HG03175 (cell line): ENCODE data around the gene ZNF485.
"Not testable (repeated sequence)": the region's sequence is repeated elsewhere in the genome, so short reads cannot be mapped to it uniquely, and the experiment has no call there.

Source experiments
- ATAC-seq: cut with Tn5 transposase; IDR thresholded peaks from one replicate; pipeline ENCODE4 v1.9.1; 2021; ENCODE audit warnings: mild to moderate bottlenecking, moderate library complexity; ENCODE audit not compliant: unreplicated experiment

ZNF485 gene

DNA sequence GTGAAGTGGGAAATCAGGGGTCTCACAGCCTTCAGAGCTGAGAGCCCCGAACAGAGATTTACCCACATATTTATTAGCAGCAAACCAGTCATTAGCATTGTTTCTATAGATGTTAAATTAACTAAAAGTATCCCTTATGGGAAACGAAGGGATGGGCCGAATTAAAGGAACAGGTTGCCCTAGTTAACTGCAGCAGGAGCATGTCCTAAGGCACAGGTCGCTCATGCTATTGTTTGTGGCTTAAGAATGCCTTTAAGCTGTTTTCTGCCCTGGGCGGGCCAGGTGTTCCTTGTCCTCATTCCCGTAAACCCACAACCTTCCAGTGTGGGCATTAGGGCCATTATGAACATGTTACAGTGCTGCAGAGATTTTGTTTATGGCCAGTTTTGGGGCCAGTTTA lies 4.7 kb upstream of the ZNF485 start:
- ATAC-seq = not testable (repeated sequence)

- ATAC-seq = peak; percentile 13
These were observed 352 bp upstream of the ZNF485 start for GRCh38 chr10:43605850-43606322.

DNA sequence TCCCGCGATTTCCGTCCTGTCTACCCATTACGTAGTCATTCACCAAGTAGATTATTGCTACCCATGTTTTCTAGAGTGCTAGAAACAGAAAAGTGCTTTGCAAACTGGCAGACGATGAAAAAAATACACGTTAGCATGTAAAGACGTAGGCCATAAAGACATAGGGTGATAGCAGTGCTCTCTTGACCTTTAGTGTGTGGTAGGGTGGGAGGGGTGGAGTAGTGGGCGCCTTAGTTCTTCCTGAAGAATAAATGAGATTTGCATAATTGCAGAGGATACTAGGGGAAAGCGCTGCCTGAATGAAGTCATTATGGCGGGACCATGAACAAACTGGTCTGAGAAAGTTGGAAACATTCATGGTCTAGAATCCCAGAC lies 948 bp downstream of the ZNF485 start:
- no peak for ATAC-seq

DNA sequence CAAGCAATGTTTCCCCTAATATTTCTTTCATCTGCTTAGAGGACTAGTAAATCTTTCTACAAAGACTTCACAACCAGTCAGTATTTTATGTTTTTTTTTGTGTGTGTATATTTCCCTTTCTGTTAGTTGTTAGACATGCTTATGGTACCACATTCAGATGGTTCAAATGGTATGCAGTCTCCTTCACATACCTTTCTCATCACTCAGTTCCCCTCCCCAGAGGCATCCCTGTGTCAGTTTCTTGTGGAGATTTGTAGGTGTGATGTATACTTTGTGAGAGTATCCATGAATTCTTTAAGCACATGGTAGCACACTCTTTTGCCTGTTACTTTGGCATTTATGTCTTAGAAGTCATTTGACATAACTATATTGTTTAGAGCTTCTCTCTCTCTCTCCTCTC lies 4.4 kb downstream of the ZNF485 start:
- no peak for ATAC-seq

DNA sequence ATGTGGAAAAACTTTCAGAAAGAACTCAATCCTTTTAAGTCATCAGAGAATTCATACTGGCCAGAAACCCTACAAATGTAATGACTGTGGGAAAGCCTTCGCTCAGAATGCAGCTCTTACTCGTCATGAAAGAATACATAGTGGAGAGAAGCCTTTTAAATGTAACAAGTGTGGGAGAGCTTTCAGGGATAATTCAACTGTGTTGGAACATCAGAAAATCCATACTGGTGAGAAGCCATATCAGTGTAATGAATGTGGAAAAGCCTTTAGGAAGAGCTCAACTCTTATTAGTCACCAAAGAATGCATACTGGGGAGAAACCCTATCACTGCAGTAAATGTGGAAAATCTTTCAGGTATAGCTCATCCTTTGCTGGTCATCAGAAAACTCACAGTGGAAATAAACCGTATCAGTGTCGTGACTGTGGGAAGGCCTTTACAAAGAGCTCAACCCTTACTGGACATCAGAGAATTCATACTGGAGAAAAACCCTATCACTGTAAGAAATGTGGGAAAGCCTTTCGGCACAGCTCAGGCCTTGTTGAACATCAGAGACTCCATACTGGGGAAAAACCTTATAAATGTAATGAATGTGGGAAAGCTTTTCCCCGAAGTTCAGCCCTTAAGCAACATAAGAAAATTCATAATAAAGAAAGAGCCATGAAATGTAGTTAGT lies 10.6 kb downstream of the ZNF485 start:
- no peak for ATAC-seq

GRCh38 chr10:43619368-43619767 lies 13.1 kb downstream of the ZNF485 start:
- no peak for ATAC-seq

- no peak for ATAC-seq
These were observed 15.8 kb downstream of the ZNF485 start for GRCh38 chr10:43622038-43622437.

DNA sequence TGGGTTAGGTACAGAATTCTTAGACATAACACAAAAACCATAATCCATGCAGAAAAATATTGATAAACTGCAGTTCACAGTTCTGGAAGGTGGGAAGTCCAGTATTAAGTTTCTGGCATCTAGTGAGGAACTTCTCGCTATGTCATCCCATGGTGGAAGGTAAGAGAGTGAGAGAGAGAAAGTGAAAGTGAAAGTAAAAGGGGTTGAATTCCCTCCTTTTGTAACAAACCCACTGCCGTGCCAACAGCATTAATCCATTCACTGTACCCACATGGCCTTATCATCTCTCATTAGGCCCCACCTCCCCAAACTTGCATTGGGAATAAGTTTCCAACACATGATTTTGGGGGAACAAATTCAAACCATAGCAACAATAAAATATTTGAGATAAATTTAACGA lies 17.1 kb downstream of the ZNF485 start:
- ATAC-seq = no peak

GRCh38 chr10:43627942-43628341 lies 21.7 kb downstream of the ZNF485 start:
- ATAC-seq = no peak

DNA sequence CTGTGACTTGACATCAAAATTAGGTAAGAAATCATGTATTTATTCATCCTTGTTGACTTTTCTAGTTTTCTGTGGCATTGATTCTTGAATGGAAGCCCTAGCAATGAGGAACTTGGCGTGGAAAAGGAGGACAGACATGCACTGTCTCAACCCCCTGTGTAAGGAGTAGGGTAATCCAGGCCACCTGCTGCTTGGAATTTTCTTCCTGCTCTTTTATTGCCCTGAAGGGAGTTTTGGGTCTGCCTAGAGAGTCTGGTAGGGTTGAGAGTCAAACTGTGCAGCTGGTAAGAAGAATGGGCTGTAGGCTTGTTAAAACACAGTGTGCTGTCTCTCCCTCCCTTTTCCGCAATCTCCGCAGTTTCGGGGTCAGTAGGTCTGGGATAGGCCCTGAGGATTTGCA lies 22.7 kb downstream of the ZNF485 start:
- ATAC-seq = no peak

DNA sequence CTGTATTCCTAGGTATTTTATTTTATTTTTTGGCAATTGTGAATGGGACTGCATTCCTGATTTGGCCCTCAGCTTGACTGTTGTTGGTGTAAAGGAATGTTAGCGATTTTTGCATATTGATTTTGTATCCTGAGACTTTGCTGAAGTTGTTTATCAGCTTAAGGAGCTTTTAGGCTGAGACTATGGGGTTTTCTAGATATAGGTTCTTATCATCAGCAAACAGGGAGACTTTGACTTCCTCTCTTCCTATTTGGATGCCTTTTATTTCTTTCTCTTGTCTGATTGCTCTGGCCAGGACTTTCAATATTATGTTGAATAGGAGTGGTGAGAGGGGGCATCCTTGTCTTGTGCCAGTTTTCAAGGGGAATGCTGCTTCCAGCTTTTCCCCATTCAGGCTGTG lies 29.6 kb downstream of the ZNF485 start:
- not testable (repeated sequence) for ATAC-seq

GRCh38 chr10:43640603-43641002 lies 34.4 kb downstream of the ZNF485 start:
- no peak for ATAC-seq

DNA sequence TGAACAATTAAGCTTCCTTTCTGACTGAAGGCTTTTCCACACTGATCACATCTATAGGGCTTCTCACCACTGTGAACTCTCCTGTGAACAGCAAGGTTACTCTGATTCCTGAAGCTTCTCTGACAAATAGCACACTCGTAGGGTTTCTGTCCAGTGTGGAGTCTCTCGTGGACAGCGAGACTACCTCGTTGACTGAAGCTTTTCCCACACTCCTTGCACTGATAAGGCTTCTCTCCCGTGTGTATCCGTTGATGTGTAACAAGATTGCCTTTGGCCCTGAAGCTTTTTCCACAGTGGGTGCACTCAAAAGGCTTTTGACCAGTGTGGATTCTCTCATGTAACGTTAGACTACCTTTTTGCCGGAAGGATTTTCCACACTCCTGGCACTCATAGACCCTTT lies 38.0 kb downstream of the ZNF485 start:
- ATAC-seq = no peak

- no peak for ATAC-seq
These were observed 39.6 kb downstream of the ZNF485 start for GRCh38 chr10:43645866-43646265.

GRCh38 chr10:43647576-43647975 lies 41.3 kb downstream of the ZNF485 start:
- ATAC-seq = no peak

DNA sequence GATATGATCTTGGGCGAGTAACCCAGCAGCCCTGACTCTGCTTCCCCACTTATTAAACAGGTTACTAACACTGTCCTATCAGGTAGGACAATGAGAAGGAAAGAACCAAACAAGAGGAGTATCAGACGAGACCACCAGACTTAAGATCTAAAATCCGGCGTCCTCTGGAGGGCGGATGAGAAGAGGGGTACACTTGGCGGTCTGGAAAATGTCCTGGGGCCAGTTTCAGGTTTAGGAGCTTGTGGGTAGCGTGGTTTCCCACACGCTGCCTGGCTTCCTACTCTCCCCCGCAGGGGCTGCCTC lies 41.8 kb downstream of the ZNF485 start:
- ATAC-seq = peak; percentile 0

DNA sequence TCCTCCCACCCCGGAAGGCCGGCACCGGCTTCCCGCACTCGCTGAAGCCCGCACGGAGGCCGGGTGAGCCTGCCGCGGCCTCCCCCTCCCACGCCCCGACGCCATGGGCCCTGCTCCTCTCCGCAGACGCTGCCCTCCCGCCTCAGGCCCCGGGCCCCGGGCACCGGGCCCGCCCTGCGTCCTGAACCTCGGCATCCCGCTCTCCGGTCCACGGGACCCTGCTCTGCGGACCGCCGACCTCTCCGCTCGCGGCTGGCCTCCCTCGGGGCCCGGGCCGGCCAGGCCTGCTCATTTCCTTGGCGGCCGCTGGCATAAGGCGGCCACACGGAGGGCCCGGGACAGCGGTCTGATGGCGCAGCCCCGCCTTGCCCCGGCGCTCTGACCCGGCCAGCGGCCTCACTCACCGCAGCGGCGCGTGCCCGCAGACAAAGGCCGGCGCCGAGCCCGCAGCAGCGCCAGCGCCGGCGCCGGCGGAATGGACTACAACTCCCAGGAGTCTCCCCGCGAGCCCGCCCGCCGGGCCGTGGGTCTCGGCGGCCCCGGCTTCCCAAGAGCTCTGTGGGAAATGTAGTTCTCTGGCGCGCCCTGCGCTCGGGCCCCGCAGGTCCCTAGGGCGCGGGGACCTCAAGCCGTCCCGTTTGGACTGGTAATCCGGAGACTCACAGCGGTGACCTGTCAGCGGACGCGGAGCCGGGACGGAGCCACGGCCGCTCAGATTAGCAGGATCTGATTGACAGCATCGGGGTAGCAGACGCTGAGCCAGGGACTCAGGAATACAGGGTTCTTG lies 42.4 kb downstream of the ZNF485 start, which contains the start of gene ZNF32:
Gene ZNF32 (minus strand): TSS at position 484 of the 787 bp plus-strand sequence. CDS start 2,748 bp downstream, outside the sequence.
- peak; percentile 100 for ATAC-seq

DNA sequence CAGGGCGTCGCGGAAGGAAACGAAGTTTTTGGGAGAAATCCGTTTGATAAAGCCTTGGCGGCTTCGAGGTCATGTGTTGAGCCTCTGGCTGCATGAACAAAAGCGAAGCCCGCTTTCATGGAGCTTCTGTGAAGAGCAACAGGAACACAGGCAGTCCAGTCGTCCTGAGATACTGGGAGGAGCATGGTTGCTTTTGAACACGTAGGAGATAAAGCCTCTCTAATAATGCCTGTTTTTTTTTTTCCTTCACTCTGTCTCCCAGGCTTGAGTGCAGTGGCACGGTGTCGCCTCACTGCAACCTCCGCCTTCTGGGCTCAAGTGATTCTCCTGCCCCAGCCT lies 42.9 kb downstream of the ZNF485 start:
- ATAC-seq = peak; percentile 1

GRCh38 chr10:43653746-43654145 lies 47.5 kb downstream of the ZNF485 start:
- no peak for ATAC-seq

- ATAC-seq = no peak
These were observed 49.1 kb downstream of the ZNF485 start for GRCh38 chr10:43655311-43655710.

GRCh38 chr10:43658227-43658626 lies 52.0 kb downstream of the ZNF485 start:
- no peak for ATAC-seq

GRCh38 chr10:43665054-43665453 lies 58.8 kb downstream of the ZNF485 start:
- no peak for ATAC-seq

GRCh38 chr10:43666552-43666951 lies 60.3 kb downstream of the ZNF485 start:
- no peak for ATAC-seq
